ENCODE data around the gene MICALL1.

The MICALL1 gene

DNA sequence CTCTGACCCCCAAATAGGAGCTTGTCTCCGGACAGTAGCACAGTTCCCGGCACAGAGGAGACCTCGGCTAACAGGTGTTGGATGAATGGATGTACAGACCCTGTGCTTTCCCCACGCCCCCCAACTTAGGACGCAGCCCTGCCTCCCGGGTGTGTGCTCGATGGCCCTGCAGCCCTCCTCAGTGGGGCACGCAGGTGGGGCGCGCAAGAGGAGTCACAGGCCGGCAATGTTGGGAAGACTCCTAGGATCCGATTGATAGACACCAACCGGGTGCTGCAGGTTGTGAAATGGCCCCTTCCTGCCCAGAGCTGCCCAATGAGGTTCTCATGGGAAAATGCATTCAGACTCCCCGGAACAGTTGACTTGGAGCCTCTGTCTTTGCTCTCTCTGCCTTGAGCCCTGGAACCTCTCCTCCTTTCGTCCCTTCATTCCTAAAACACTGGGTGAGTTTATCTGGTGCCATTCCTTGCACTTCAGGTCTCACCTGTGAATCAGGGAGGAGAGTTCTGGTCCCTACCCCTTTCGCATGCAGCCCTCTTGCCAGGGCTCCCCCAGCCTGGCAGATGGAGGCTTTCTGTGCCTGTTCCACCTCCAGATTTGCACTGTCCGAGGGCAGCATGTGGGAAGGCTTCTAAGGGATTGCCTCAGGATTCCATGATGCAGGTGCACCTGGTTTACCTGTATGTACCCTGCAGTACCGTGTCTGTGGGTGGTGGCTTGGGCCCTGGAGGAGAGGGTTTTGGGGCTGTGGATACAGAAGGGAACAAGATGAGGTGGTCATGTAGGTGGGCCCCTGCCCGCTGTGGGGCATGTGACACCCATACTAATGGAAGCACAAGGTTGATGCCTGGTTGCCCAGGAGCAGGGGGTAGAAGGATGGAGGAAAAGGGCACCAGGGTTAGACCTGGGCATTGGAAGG lies 1.2 kb downstream of the MICALL1 start:
- DNase-seq: no peak

DNA sequence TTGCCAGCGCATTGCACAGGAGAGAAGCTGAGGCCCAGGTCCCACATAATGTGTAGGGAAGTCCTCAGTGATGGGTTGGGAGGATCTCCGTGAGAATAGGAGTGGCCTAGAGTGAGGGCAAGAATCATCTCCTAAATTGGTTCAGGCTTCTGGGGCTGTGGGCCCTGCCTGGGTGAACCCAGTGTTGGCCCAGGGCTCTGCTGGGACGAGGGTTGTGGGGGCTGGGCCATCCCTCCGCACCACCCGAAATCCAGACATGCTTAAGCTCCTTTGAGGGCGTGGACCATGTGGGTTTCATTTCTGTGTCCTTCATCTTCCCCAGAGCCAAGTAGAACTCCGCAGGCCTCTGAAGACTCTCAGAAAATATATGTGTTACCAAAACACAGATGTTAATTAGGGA lies 3.7 kb downstream of the MICALL1 start:
- no peak for DNase-seq

DNA sequence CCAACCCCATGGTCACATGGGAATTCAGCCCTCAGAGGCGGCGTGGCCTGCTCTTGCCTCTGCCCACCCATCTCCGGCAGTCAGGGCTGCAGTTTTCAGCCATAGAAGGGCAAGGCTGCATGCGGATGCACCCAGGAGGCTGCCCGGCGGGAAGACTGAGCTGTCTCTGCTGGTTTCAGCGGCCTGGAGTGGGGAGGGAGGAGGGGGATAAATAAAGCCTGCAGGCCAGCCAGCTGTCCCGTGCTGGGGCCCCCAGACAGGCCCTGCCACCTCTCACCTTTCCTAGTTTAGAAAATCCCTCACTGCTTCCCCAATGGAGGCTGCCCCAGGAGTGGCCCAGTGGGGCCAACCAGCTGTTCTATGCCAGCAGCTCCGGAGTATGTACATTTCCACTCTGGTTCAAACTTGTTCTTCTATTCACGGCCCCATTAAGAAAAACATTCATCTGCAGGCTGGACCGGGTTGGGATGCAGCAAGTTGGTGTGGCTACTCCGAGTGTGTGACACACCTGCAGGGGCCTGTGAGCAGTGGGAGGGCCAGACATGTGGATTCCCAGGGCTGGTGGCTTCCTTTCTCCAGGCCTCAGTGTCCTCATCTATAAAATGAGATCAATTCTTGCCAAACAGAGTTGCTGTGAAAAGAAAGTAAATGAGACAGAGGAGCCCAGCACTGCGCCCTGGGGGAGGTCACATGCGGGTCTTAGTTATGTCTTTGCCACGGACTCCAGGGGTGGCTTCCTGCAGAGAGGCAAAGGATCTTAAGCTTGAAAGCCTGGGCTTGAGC lies 5.0 kb downstream of the MICALL1 start:
- DNase-seq: no peak

DNA sequence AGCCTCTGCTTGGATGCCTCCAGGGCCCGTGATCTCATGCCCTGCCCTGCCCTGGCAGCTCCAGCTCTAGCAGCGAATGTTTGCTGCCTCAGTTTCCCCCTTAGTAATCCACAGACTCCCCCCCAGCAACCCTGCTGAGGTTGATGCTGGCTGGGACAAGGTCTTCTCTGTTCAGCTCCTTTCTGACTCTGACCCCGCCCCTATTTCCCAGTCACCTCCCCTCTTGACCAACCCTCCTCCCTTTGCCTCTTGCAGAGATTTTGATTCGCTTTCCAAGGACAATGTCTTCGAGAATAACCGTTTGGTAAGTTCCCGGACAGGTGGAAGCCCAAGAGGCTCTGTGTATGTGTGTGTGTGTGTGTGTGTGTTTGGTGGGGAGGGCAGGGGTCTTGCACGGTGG lies 5.6 kb downstream of the MICALL1 start:
- no peak for DNase-seq

DNA sequence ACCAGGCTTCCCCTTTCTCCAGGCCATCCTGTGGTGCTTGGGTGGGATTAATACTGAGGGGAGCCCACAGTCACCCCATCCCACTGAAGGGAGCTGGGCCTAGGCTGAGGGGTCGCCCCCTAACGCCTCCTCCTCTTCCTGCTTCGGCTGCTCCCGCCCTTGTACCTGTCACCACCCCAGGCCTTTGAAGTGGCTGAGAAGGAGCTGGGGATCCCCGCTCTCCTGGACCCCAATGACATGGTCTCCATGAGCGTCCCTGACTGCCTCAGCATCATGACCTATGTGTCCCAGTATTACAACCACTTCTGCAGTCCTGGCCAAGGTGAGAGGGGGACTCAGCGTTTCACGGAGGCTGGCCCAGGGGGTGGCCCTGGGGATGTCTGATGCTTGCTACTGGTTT lies 6.1 kb downstream of the MICALL1 start:
- DNase-seq: no peak

DNA sequence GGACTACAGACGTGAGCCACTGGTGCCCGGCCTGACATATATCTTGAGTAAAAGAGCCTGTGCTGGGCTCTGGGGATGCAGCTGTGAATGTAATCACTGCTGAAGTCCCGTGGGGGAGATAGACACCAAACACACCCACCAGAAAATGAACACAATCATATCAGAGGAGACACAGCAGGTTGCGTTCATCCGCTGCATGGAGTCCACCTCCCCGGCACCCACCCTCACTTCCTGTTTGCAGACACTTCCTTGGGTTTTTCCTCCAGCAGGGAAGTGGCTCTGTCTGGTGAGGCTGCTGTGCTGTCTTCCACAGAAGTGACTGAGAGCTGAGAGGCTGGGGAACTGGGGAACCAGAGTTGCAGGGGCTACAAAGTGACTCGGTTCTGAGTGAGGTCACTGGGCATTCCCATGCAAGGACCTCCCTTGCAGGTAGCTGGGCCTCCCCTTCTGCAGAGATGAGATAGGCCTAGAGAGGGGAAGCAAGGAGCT lies 7.2 kb downstream of the MICALL1 start:
- no peak for DNase-seq

DNA sequence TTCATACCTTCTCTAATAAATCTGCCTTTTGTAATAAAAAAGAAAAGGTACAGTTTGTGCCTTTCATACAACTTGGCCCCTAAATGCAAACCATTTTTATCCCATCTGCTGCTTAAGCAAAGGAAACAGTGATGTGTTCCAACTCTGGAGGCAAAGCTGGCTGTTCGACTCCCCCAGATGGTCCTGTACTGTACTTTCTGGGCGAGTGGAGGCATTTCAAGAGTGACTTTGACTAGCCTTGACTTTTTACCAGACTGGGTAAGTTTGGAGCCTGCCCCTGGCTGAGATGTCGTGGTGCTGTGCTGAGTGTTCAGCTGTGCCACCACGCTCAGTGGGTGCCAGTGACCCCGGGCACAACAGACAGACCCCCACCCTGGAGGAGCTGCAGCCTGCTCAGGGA lies 10.2 kb downstream of the MICALL1 start:
- no peak for DNase-seq

DNA sequence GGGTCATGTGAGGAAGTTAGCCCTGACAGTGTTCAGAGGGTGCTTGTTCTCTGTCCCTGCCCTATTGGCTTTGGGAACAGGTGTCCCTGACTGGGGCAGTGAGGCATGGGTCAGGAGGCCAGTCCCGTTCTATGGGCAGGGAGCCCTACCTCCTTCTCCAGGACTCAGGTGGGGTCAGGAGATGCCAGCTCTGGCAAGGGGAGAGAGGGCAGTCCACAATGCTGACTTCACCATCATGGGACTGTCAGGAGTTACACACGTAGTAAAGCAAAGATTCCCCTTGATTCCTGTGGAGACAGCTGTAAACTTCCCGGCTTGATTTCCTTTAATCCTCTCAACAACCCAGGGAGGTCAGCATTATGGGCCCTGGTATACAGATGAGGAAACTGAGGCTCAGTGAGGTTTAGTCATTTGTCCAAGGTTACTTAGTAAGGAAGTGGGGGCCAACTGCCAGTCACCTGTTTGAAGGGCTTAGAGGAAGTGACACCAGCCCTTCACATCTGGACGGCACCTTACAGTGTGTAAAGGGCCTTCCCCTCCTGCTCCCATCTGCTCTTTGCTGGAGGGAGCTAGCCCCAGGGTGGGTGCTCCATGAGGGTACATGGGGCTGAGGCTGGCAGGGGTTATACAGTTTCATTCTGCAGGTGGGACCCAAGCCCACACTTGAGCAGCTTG lies 11.9 kb downstream of the MICALL1 start:
- DNase-seq: no peak

DNA sequence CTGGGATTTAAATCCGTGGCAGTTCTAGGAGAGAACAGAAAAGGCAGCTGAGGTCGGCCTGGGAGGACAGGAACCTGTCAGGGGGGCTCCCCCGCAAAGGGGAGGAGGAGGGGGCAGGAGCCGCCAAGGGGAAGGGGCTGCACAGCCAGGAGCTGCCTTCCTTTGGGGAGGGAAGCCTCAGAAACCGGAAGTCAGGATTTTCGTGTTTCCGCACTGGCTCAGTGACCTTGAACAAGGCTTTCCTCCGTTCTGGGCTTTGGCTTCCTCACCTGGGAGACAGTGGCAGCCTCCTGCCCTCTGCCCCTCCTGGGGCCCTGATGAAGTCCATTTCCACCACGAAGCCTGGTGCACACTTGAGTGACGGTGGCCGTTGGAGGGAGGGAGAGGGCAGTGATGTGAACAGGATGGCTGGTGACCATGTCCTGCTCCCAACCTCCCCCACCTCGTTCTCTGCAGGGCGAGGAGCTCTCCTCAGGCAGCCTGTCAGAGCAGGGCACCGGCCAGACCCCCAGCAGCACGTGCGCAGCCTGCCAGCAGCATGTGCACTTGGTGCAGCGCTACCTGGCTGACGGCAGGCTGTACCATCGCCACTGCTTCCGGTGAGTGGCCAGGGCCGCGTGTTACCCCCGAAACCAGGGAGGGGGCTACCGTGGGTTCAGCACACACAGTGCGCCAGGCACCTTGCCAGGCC lies 12.6 kb downstream of the MICALL1 start:
- DNase-seq: no peak

DNA sequence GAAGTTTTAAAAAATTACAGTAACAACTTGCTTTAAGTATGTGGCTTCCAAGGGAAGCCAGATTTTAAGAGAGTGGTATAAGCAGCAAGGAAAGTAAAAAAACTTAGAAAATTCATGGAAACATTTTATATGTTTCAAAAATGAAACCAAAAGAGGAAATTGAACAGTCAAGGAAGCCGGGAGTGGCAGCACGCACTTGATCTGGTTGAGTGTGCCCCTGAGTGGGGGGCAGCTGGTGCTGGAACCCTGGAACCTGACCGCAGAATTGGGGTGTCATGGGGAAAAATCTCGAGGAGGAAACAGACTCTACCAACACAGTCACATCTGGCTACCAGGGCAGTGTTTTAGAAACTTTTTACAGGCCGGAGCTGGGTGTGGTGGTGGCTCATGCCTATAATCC lies 14.0 kb downstream of the MICALL1 start:
- no peak for DNase-seq

DNA sequence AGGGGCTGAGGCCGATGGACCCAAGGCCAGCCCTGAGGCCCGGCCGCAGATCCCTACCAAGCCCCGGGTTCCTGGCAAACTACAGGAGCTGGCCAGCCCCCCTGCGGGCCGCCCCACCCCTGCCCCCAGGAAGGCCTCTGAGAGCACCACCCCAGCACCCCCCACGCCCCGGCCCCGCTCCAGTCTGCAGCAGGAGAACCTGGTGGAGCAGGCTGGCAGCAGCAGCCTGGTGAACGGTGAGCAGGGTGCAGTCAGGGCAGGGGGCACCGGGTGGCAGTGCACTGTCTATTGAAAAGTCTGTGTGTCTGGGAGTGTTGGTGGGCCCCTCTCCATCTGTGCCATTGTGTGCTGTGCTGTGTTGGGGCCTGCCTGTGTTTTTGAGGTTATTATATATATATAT lies 16.1 kb downstream of the MICALL1 start:
- DNase-seq: no peak

DNA sequence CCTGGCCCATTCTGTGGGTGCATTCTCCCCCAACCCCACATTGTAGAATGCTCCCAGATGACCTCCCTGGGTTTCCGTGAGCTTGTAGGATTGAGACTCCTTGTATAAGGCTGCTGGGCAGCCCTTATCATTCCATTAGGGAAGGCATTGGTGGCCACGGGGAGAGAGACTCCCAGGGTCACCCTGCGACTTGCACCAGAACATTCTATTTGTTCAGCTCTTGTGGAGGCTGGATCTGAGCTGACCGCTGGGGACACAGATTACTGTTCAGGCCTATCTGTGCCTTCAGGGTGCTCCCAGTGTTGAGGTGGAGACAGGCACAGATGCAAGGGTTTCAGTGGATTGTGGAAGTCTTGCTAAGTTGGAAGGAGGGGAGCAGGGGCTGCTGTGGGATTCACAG lies 17.8 kb downstream of the MICALL1 start:
- DNase-seq: no peak

DNA sequence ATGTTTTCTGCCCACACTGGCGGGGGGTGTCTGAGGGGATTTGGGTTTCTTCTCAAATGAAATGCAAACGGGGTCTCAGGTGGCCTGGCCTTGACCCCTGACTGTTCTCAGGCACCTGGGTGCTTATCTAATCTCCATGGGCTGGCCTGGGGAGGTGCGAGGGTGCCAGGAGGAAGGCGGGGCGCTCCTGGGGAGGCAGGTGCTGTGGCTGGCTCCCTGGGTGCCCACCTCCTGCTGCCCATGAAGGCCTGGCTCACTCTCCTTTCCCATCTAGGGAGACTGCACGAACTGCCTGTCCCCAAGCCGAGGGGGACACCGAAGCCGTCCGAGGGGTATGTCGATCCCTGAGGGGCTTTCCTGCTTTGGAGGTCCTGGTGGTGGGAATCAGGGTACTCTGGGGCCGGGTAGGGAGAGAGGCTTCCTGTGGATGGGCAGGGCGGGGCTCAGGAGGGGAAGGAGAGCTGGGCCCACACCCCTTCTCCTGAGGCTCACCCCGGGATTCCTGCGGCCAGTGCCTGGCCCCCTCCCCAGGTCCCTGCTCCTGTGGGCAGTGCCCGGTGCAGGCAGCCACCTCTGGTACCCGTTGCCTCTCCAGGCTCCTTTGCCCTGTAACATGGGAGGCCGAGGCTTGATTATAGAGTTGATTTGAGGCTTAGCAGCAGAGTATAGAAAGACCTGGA lies 18.4 kb downstream of the MICALL1 start:
- no peak for DNase-seq

DNA sequence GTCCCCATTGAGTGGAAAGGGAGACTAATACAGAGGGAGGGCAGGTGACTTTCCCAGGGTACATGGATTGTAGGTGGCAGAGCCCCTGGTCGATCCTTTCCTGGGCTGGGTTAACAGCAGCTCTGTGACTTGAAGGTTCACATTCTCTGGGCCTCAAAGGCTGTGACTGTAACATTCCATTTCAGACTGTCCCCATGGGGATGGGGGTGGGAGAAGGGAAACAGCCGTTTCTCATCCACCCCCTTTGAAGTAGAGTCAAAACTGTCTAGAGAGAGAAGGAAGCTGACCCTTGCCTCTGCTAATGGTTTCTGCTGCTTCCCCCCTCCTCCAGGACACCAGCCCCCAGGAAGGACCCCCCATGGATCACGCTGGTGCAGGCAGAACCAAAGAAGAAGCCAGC lies 19.2 kb downstream of the MICALL1 start:
- DNase-seq: no peak

DNA sequence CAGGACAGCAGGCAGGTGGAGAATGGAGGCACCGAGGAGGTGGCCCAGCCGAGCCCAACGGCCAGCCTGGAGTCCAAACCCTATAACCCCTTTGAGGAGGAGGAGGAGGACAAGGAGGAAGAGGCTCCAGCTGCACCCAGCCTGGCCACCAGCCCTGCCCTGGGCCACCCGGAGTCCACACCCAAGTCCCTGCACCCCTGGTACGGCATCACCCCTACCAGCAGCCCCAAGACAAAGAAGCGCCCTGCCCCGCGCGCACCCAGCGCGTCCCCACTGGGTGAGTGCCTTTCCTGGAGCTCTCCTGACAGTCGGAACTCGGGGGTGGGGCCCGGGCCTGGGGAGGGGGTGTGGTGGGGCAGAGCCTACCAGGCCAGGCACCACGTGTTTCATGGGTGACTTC lies 19.7 kb downstream of the MICALL1 start:
- no peak for DNase-seq

DNA sequence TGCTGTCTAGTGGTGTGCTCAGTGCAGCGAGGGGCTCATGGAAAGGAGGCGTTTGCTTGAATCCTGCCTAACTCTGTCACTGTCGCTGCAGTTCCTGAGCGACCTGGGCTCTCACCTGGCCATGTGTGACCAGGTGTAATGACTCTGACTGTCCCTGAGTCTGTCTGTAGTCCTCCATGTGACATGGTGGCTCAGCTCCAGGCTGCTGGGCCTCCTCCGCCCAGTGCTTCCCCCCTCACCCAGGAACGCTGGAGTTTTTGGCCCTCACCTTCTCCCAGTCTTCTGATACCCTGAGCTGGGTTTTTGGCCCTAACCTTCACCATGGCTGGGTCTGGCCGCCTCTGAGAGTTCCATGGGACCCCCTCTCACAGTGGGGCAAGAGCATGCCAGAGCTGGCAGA lies 20.3 kb downstream of the MICALL1 start:
- no peak for DNase-seq

DNA sequence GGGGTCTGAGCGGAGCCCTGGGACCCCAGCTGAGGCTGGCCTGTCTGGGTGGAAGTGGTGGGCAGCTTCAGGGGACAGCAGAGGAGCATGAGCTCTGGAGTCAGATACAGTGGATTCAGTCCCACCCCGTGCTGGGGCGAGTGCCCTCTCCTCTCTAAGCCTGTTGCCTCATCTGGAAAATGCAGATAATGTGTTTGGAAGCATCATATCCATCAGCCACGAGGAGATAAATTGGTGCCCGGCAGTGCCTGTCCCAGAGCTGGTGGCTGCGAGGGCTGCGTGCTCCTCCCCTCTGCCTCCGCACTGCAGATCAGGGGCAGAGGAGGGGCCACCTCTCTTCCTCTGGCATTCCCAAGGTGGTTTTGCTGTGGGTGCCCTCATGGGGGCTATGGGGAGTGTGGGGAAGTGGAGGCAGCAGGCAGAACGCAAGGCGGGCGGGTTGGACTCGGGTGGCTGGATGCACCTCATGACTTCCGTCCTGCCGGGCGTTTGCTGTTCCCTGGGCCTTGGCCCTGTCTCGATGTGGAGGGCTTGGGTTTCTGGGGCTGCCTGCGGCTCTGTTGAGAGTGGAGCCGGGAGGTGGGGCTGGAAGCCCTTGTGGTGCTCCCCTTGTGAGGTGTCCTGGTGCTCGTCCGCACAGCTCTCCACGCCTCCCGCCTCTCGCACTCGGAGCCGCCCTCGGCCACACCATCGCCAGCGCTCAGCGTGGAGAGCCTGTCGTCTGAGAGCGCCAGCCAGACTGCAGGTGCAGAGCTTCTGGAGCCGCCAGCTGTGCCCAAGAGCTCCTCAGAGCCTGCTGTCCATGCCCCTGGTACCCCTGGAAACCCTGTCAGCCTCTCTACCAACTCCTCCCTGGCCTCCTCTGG lies 20.9 kb downstream of the MICALL1 start:
- DNase-seq: no peak

DNA sequence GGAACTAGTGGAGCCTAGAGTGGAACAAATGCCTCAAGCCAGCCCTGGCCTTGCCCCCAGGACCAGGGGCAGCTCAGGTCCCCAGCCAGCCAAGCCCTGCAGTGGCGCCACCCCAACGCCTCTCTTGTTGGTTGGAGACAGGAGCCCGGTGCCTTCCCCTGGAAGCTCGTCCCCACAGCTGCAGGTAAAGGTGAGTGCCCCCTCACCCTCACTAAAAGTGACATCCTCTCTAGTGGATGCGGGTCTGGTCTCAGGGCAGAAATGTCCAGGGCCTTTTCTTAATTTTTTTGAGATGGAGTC lies 21.5 kb downstream of the MICALL1 start:
- DNase-seq: no peak

DNA sequence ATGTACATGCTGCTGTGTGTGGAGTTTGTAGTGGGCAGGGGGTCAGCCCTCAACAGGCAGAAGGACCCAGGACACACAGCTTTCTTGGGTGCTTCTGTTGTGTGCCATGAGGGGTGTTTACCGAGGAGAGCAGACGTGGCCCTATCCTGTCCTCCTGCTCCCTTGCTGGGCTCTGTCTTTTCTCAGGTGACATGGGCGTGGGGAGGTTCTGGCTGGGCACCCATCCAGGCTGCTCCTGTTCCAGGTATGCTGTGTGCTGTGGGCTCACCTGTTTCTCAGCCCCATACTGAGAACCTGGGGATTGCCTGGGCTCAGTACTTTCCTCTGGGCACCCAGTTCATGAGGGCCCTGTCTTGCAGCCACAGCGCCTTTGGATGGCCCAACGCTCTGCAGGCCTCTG lies 23.3 kb downstream of the MICALL1 start:
- DNase-seq: no peak

DNA sequence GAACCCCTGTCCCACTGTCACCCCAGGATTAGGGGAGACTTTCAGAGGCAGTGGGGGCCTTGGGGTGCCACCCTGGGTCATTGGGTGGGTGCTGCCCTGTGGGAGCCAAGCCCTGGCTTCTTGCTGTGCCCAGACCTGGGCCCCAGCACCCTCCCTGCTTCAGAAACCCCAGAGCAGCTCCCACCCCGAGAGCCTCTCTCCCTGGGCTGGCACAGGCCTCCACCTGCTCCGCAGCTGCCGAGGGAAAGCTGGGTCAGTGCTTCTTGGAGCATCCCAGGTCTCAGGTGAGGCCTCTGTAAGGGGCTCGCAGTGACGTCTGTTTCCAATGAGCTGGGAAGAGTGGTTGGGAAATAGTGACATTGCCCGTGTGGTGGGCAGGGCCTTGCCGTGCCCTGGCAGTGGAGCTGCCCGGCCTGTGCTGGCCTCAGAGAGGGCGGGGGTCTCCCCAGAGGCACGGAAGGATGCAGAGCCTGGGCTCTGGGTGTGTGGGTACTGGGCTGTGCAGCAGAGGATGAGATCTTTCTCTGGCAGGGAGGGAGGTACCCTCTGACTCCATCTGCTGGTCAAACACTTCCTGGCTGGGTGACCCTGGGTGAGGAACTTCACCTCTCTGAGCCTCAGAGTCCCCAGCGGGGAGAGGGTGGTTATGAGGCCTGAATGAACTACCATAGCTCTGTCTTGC lies 24.3 kb downstream of the MICALL1 start:
- DNase-seq: no peak

DNA sequence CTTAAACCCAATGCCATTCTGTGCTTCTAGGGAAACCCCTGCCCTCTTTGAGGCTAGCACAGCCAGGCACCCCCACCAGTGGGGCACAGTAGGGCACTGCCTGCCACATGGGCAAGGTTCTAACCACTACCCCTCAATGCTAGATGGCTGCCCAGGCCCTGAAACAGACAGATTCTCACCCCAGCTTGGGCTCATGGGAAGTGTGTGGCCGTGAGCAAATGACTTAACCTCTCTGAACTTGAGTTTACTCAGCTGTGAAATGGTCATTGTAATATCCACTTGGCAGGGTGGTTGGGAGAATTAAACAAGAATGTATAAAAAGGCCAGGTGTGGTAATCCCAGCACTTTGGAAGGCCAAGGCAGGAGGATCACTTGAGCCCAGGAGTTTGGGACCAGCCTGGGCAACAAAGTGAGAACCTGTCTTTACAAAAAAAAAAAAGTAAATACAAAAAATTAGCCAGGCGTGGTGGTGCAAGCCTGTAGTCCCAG lies 24.9 kb downstream of the MICALL1 start:
- no peak for DNase-seq

Data from stimulated activated CD4-positive, alpha-beta T cell treated with anti-CD3 and anti-CD28 coated beads, Interleukin-12 subunit alpha, Interleukin-12 subunit beta, amount 100 ng/mL, for 4 hours (primary cell).